HG02885 (cell line): ENCODE results near the gene FAM90A1.
"Not testable (repeated sequence)": the region's sequence is repeated elsewhere in the genome, so short reads cannot be mapped to it uniquely, and the experiment has no call there.

Source experiments
- ATAC-seq: cut with Tn5 transposase; IDR thresholded peaks from one replicate; pipeline ENCODE4 v1.9.1; 2021; ENCODE audit warnings: mild to moderate bottlenecking; ENCODE audit not compliant: unreplicated experiment, poor library complexity

Gene FAM90A1

DNA sequence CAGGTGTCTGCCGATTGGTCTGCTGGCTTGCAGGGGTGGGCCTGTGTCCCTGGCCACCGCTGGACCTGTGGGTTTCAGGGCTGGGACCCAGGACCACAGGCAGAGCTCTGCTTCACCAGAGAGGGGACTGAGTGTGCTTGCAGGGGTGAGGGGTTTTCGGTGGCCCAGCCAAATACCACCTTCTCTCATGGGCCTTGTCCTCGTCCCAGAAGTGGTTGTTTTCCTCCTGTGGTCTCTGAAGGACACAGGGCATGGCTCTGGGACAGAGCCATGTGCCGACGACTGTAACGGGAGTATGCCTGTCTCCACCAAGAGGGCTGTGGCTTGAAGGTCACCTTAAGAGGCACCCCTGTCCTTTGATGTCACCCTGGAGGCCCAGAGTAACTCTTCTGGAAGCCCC, 7.3 kb upstream of the FAM90A1 start:
- ATAC-seq: not testable (repeated sequence)

- ATAC-seq: not testable (repeated sequence)
These were observed 6.6 kb upstream of the FAM90A1 start for GRCh38 chr12:8233935-8234495.

DNA sequence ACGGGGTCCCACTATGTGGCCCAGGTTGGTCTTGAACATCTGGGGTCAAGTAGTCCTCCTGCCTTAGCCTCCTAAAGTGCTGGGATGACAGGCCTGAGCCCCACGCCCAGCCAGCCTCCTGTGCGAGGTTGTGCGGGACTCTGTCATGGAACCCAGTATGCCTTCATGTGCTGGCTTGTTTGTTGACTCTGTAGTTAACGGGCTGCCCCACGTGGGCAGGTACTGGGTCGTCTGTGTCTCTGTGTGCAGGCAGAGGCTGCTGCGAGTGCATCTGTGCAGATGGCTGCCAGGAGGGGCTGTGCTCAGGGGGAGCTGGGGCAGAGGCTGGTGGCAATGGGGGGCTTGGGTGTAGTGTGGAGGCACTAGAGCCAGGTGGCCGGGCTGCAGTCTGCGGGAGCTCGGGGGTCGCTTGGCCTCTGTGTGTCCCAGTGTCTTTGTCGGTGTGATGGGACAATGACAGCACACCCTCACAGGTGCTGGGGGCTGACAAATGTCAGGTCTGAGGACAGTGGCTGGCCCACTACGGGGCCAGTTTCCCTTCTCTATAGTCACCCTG, 6.0 kb upstream of the FAM90A1 start:
- not testable (repeated sequence) for ATAC-seq

DNA sequence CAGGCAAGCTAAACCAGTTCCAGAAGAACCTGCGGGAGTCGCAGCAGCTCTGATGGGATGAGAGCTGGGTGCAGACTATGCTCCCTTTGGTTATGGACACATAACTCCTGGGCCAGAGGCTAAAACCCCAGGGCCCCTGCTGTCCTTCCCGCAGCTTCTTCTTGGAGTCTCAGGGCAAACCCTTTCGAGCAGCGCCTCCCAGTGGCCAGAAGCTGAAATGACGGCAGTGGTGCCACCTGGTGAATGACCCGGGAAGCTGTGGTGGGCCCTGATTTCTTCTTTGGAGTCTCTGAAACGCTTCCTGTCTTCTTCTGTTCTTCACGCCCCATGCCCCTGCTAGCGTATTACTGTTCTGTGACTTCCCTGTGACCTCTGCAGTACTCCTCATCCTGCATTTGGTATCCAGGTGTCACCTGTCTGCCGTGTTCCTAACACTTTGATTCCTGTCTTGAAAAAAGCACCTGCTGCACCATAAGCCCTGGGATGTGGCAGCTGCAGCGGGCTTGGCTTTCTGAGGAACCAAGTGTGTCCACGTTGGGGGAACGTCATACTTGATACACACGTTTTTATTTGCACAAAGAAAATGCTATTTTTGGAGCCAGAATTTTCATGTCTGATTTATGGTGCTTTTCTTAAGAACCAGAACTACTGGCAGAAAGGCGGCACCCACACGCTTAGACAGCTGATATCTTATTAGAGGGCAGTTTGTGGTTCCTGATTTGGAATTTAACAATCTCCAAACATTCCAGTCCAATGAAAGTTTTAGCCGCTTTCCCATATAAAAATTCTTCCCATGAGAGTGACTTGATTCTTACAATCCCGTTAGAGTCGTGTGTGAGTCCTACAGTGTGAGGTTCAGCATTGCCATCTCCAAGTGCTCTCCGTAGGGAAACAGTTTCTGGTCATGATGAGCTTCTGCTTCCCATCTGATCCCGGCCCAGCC, 4.5 kb upstream of the FAM90A1 start:
- ATAC-seq: not testable (repeated sequence)

DNA sequence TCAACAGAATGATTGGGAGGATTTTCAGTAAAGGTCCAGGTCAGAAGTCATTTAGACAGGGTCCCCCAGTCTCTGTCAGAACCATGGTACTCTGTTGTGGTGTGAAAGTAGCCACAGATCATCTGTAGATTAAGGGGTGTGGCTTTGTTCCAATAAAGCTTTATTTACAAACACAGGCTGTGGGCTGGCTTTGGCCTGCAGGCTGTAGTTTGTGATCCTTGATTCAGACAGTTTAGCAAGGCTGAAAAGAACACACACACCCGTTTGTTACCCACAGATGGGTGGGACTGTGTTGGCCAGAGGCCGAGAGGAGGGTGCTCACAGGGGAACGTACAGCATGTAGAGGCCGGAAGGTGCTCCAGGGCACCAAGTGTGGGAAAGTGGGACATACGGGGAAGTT, 3.6 kb upstream of the FAM90A1 start:
- ATAC-seq: not testable (repeated sequence)

GRCh38 chr12:8229486-8229885, 2.1 kb upstream of the FAM90A1 start:
- not testable (repeated sequence) for ATAC-seq

GRCh38 chr12:8228607-8229006, 1.2 kb upstream of the FAM90A1 start:
- not testable (repeated sequence) for ATAC-seq

GRCh38 chr12:8227732-8228077, 287 bp upstream of the FAM90A1 start:
- ATAC-seq: not testable (repeated sequence)

GRCh38 chr12:8226355-8226754, 1.1 kb downstream of the FAM90A1 start:
- no peak for ATAC-seq

DNA sequence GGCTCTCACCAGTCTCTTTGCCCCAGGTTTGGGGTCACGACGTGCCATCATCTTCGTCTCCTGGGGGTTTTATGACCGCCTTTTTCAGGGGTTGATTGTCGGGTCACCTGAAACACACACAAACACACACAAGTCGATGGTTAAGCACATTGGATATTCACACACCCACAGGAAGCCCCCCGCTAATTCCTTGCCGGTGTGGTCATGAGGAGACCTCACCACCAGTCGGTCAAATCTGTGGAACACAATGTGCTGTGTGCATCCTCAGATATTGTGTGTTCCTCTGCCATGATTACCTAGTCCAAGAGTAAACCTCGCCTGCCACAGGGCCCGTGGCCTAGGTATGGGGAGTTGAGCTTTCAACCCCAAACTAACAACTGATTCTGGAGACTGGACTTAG, 2.6 kb downstream of the FAM90A1 start:
- ATAC-seq: not testable (repeated sequence)

GRCh38 chr12:8223646-8224045, 3.8 kb downstream of the FAM90A1 start:
- not testable (repeated sequence) for ATAC-seq

DNA sequence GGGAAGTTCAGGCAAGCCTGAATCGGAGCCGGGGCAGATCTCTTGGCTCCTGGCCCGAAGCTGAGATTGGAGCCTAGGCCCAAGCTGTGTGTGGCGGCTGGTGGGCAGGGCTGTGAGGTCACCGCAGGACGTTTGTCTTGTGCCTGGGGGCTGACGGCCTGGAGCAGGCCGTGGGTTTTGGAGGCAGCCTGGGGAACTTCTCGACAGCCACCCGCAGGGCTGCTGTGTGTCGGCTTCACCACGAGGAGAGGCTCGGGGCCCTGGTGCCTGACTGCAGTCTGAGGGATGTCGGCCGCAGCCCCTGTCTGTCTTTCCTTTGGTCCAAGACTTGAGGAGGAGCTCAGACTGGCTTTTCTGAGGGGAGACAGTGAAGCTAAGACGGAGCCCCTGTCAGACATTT, 5.1 kb downstream of the FAM90A1 start:
- ATAC-seq: not testable (repeated sequence)

DNA sequence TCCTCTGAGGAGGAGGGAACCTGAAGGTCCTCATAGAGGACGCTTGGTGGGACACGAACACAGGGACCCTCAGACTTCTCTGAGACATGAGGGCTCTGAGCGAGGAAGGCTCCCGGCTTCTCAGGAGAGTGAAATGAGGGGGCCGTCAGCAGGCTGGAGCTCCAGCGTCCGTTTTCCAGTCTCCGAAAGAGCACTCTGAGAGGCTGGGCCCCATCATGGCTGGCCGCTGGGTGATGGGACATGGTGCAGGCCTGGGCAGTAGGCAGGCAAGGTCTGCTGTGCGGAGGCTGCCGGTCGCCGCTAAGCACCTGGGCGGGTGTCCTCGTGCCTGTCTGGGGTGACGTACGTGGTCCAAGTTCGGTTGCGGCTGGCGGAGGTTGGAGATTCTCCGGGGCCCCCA, 5.6 kb downstream of the FAM90A1 start:
- ATAC-seq: not testable (repeated sequence)

GRCh38 chr12:8221375-8221774, 6.0 kb downstream of the FAM90A1 start:
- not testable (repeated sequence) for ATAC-seq

DNA sequence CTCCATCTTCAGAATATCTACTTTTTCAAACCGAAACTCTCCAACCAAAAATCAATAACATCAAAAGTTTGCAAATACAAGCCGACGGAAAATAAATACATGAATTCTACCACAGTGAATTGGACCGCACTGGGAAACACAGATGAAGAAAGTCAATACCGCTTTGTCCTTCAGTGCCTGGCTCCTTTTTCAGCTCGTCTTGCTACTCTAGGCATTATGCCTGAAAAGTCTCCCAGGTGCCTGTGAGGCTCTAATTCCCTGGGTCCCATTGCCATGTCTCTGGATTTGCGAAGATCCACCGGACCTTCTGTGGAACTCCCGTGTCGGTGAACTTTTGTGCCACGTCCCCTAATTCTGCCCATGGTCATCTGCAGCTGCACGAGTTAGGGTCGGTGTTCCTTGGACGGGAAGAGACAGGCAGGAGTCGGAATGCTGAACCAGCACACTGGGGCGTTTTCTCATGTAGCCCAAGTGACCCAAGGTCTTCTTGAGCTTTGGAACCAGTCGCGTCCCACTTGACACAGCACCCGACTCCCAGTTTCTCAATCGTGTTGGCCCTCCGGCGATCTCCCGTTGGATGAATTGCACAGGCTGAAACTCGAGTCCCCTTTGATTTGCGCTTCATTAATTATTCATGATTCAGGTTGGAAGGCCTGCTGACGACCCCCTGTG, 8.6 kb downstream of the FAM90A1 start:
- not testable (repeated sequence) for ATAC-seq

- not testable (repeated sequence) for ATAC-seq
These were observed 29.6 kb downstream of the FAM90A1 start for GRCh38 chr12:8197685-8198308.

DNA sequence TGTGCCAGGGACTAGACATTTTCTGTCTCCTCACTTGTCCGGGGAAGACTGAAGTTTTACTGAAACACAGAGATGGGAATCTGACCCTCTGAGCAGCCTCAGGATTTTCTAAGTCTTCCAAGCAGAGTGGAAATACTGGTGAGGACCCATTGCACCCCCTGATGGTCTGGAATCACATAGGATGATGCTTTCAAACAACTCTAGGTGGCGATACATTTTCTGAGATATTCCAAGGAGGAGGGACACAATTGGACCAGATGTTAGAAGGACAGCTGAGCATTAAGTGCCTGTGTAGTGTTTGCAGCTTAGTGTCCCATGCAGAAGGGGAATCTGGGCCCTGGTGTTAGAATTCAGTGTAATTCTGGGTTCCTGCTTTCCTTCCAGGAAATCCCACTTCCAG, 39.3 kb downstream of the FAM90A1 start:
- ATAC-seq: not testable (repeated sequence)

- ATAC-seq: not testable (repeated sequence)
These were observed 43.2 kb downstream of the FAM90A1 start for GRCh38 chr12:8184206-8184605.

DNA sequence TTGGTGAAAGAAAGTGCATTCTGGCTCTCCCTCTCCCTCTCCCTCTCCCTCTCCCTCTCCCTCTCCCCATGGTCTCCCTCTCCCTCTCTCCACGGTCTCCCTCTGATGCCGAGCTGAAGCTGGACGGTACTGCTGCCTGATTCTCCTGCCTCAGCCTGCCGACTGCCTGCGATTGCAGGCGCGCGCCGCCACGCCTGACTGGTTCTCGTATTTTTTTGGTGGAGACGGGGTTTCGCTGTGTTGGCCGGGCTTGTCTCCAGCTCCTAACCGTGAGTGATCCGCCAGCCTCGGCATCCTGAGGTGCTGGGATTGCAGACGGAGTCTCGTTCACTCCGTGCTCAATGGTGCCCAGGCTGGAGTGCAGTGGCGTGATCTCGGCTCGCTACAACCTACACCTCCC, 44.1 kb downstream of the FAM90A1 start:
- ATAC-seq: not testable (repeated sequence)

DNA sequence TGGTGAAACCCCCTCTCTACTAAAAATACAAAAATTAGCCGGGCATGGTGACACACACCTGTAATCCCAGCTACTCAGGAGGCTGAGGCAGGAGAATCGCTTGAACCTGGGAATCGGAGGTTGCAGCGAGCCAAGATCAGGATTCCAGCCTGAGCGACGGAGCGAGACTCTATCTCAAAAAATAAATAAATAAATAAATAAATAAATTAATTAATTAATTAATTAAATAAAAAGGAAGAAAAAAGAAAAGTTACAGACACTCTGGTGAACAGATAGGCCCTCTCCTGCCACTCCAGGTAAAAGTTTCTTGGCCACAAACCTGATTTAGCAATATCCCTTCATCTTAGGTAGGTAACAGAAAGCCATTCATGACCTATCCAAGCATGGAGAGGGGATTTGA, 44.5 kb downstream of the FAM90A1 start:
- not testable (repeated sequence) for ATAC-seq
